Measurements from ENCODE around the gene HCN4. TPM values are rescaled to one million over a fixed set of nuclear protein-coding genes. Genes with fewer than 3 reads are reported as not detected.

The HCN4 gene
- total RNA-seq, 4 donors from 2014 or later: 0.14 TPM; not detected in 3

- Histone ChIP-seq H3K4me3 (no peak overlapping the region), H3K27ac (no peak overlapping the region), H3K27me3 (no peaks in the 10 kb centered on the region), H3K36me3 (no peaks in the 10 kb centered on the region), H3K9me3 (no peaks in the 10 kb centered on the region), H3K4me1 (no peaks in the 10 kb centered on the region)
- intact Hi-C loops (cut with DNase I; ENCODE audit: low total_unique reads) (no loop called here), in situ Hi-C loops (cut with MboI; ENCODE audit: low pct_ligation_motif_present in 1 of 4, low pct_unique_long_range_greater_than_20kb in 1 of 4, low sequenced_read_pairs in 3 of 4) (no loop called here)
- no peak for TF ChIP-seq EP300 (IDR thresholded peaks at IDR 0.05; ENCODE audit: low read depth)
- no peak for TF ChIP-seq POLR2A (IDR thresholded peaks at IDR 0.05)
- no peak for TF ChIP-seq POLR2AphosphoS5 (IDR thresholded peaks at IDR 0.05)
- TF ChIP-seq, protein P1, sequence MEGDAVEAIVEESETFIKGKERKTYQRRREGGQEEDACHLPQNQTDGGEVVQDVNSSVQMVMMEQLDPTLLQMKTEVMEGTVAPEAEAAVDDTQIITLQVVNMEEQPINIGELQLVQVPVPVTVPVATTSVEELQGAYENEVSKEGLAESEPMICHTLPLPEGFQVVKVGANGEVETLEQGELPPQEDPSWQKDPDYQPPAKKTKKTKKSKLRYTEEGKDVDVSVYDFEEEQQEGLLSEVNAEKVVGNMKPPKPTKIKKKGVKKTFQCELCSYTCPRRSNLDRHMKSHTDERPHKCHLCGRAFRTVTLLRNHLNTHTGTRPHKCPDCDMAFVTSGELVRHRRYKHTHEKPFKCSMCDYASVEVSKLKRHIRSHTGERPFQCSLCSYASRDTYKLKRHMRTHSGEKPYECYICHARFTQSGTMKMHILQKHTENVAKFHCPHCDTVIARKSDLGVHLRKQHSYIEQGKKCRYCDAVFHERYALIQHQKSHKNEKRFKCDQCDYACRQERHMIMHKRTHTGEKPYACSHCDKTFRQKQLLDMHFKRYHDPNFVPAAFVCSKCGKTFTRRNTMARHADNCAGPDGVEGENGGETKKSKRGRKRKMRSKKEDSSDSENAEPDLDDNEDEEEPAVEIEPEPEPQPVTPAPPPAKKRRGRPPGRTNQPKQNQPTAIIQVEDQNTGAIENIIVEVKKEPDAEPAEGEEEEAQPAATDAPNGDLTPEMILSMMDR (IDR thresholded peaks at IDR 0.05): no peak
- DNase-seq: no peak
- 84% methylated on average over 9 of the region's 9 CpGs; no CpG with 5 or more reads in 1 of the 2 donors for WGBS, 2 donors (ENCODE audit: low coverage in 1 of 2)
These were observed 28.1 kb downstream of the HCN4 start for GRCh38 chr15:73340502-73341192.

DNA sequence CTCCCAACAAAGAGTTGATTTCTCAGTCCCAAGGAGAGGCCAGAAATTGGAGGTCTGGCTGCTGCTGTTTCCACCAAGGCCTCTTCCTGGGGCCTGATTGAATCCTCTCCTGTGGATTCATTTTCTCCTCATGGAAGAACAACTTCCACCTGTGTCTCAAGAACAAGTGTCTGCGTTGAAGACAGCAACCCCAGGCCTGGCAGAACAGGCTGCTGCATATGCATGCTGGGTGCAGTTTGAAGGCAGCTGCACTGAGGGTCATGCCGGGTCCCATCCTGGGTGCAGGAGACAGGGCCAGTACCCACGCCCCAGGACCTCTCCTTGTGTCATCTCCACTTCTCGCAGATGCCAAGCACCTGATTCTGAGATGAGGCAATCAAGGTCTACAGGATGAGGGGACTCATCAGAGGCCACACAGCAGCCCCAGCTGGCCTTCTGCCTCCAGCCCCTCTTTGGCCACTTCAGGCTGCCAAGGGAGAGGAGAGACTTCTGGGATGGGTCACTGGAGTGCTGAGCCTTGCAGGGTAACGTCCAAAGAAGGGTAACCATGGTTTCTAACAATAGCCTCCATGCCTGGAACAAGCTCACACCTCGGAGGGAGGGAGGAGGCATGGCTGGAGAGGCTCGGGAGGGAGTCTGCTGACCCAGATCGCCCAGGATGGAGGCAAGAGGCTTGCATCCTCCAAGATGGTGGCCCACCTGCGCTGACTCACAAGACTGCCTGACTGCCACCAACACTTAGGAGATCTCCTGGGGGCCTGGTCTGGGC, 30.0 kb downstream of the HCN4 start:
- H3K27me3 ChIP-seq: no peaks in the 10 kb centered on the region
- WGBS, 2 donors (ENCODE audit: low coverage in 1 of 2): 74% methylated on average over 9 of the region's 9 CpGs; no CpG with 5 or more reads in 1 of the 2 donors
- intact Hi-C loops (cut with DNase I; ENCODE audit: low total_unique reads): no loop called here
- TF ChIP-seq POLR2AphosphoS5 (IDR thresholded peaks at IDR 0.05) (no peak), POLR2A (IDR thresholded peaks at IDR 0.05) (no peak)
- TF ChIP-seq, protein P1 (IDR thresholded peaks at IDR 0.05): no peak
- in situ Hi-C loops (cut with MboI; ENCODE audit: low pct_ligation_motif_present in 1 of 4, low pct_unique_long_range_greater_than_20kb in 1 of 4, low sequenced_read_pairs in 3 of 4): no loop called here
- no peaks in the 10 kb centered on the region for H3K9me3 ChIP-seq
- H3K36me3 ChIP-seq: no peaks in the 10 kb centered on the region
- H3K27ac ChIP-seq: no peak overlapping the region
- no peak overlapping the region for H3K4me3 ChIP-seq
- DNase-seq: no peak
- no peaks in the 10 kb centered on the region for H3K4me1 ChIP-seq

DNA sequence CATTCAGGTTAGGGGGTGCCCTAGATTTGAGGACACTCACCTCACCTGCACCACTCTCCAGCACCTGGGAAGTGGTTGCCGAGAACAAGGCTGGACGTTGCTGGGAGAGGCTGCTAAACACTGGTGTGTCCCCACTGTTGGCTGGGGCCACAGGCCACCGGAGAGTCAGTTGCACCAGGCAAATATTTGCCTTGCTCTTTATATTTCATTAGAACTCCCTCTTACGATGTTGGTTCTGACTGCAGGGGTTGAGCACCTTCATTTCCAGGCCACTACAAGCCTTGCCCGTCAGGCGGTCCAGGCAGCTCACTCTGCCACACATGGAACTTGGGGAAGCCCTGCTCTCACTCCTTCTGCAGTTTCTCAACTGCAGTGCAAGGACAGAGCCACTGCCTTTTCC, 30.7 kb downstream of the HCN4 start:
- 79% methylated on average over 6 of the region's 6 CpGs; no CpG with 5 or more reads in 1 of the 2 donors for WGBS, 2 donors (ENCODE audit: low coverage in 1 of 2)
- H3K4me3 ChIP-seq: no peak overlapping the region
- intact Hi-C loops (cut with DNase I; ENCODE audit: low total_unique reads) (no loop called here), in situ Hi-C loops (cut with MboI; ENCODE audit: low pct_ligation_motif_present in 1 of 4, low pct_unique_long_range_greater_than_20kb in 1 of 4, low sequenced_read_pairs in 3 of 4) (no loop called here)
- H3K4me1 ChIP-seq: no peaks in the 10 kb centered on the region
- no peaks in the 10 kb centered on the region for H3K36me3 ChIP-seq
- H3K27me3 ChIP-seq: no peaks in the 10 kb centered on the region
- no peak for TF ChIP-seq POLR2A (IDR thresholded peaks at IDR 0.05)
- no peak for TF ChIP-seq POLR2AphosphoS5 (IDR thresholded peaks at IDR 0.05)
- TF ChIP-seq, protein P1 (IDR thresholded peaks at IDR 0.05): no peak
- TF ChIP-seq EP300 (IDR thresholded peaks at IDR 0.05; ENCODE audit: low read depth): no peak
- no peak overlapping the region for H3K27ac ChIP-seq
- no peak for DNase-seq
- H3K9me3 ChIP-seq: no peaks in the 10 kb centered on the region

DNA sequence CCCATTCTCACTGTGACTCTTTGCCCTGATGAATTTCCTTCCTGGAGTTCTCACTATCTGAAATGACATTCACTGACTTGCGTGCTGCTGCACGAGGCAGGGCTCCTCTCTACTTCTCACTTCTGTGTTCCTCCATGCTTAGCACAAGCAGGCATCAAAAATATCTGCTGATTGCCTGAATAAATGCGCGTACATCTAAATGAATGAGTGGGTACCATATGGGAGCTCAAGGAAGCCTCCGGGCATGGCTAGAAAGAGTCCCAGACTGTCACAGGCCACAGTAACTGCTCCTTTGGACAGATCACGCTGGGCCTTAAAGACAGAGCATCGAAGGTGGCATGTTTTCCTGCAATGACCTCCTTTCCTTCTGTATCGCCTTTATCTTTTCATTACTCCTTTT, 31.6 kb downstream of the HCN4 start:
- no peak overlapping the region for H3K4me3 ChIP-seq
- TF ChIP-seq, protein P1 (IDR thresholded peaks at IDR 0.05): no peak
- TF ChIP-seq EP300 (IDR thresholded peaks at IDR 0.05; ENCODE audit: low read depth): no peak
- no peak for TF ChIP-seq POLR2AphosphoS5 (IDR thresholded peaks at IDR 0.05)
- no peak for TF ChIP-seq POLR2A (IDR thresholded peaks at IDR 0.05)
- no peaks in the 10 kb centered on the region for H3K4me1 ChIP-seq
- H3K27me3 ChIP-seq: no peaks in the 10 kb centered on the region
- H3K9me3 ChIP-seq: no peaks in the 10 kb centered on the region
- WGBS, 2 donors (ENCODE audit: low coverage in 1 of 2): 86 to 92% methylated on average over 2 to 8 of the region's 8 CpGs
- H3K27ac ChIP-seq: no peak overlapping the region
- no peaks in the 10 kb centered on the region for H3K36me3 ChIP-seq
- in situ Hi-C loops (cut with MboI; ENCODE audit: low pct_ligation_motif_present in 1 of 4, low pct_unique_long_range_greater_than_20kb in 1 of 4, low sequenced_read_pairs in 3 of 4): no loop called here
- DNase-seq: no peak
- intact Hi-C loops (cut with DNase I; ENCODE audit: low total_unique reads): no loop called here
